OCI-LY3 (cell line): ENCODE measurements around the gene PML.
"Not testable (repeated sequence)": the region's sequence is repeated elsewhere in the genome, so short reads cannot be mapped to it uniquely, and the experiment has no call there.

Source experiments
- H2AFZ ChIP-seq: fragments of 200-600, 300-600 bp; shearing (Covaris generic); 2 replicates; pipeline ENCODE4 v1.6.0; 2014; ENCODE audit warnings: antibody characterized with exemption, low read depth, low read length
- H3K27ac ChIP-seq: fragments of 200-600, 300-600 bp; sonication (generic); 2 replicates; pipeline ENCODE4 v1.5.1; 2014; ENCODE audit warnings: mild to moderate bottlenecking, low read length, moderate library complexity, mixed read lengths
- H3K27me3 ChIP-seq: fragments of 200-600, 300-600 bp; sonication (generic); 2 replicates; pipeline ENCODE4 v1.6.1; 2014; ENCODE audit warnings: low read depth, low read length, mixed read lengths
- H3K36me3 ChIP-seq: fragments of 200-600, 300-600 bp; sonication (generic); replicated peaks from 2 replicates; pipeline ENCODE3; 2014; ENCODE audit warnings: low read depth, low read length, mixed read lengths
- H3K4me1 ChIP-seq: fragments of 300-600, 200-600 bp; sonication (generic); 2 replicates; pipeline ENCODE4 v1.6.1; 2014; ENCODE audit warnings: low read length, mixed read lengths
- H3K4me2 ChIP-seq: fragments of 200-600, 300-600 bp; sonication (generic); 2 replicates; pipeline ENCODE4 v1.6.1; 2014; ENCODE audit warnings: low read length, mixed read lengths
- H3K4me3 ChIP-seq: fragments of 300-600, 200-600 bp; sonication (generic); 2 replicates; pipeline ENCODE4 v1.5.1; 2014; ENCODE audit warnings: antibody characterized with exemption, mild to moderate bottlenecking, low read length, moderate library complexity
- H3K79me2 ChIP-seq: fragments of 300-600, 200-600 bp; shearing (Covaris generic); 2 replicates; pipeline ENCODE4 v1.6.1; 2014; ENCODE audit warnings: mild to moderate bottlenecking, low read length, mixed read lengths
- H3K9ac ChIP-seq: fragments of 300-600, 200-600 bp; shearing (Covaris generic); 2 replicates; pipeline ENCODE4 v1.6.0; 2014; ENCODE audit warnings: mild to moderate bottlenecking, low read length, moderate library complexity
- H3K9me3 ChIP-seq: fragments of 200-600, 300-600 bp; shearing (Covaris generic); 2 replicates; pipeline ENCODE4 v1.6.1; 2014; ENCODE audit warnings: low read length, mixed read lengths; ENCODE audit not compliant: insufficient read depth
- H4K20me1 ChIP-seq: fragments of 200-600, 300-600 bp; sonication (generic); 2 replicates; pipeline ENCODE4 v1.6.1; 2016; ENCODE audit warnings: low read length, mixed read lengths; ENCODE audit not compliant: insufficient read depth
- CTCF ChIP-seq: fragments of 200-600, 300-600 bp; sonication (generic); IDR thresholded peaks from 2 replicates; pipeline ENCODE4 v1.5.1; 2014; ENCODE audit warnings: antibody characterized with exemption, low read length, low read depth
- EZH2phosphoT487 ChIP-seq: fragments of 200-600 bp; shearing (Covaris generic); IDR thresholded peaks from 2 replicates; pipeline ENCODE4 v1.6.1; 2018; ENCODE audit warnings: antibody characterized with exemption, mixed run types, low read depth

PML gene

GRCh38 chr15:74062236-74062635 is 67.7 kb downstream of the PML start:
- H3K4me2 ChIP-seq, result no peak overlapping the region

GRCh38 chr15:74062671-74063070 is 68.2 kb downstream of the PML start:
- Histone ChIP-seq H4K20me1 (no peaks in the 10 kb centered on the region), H2AFZ (no peak overlapping the region), H3K9me3 (no peaks in the 10 kb centered on the region), H3K36me3 (no peaks in the 10 kb centered on the region), H3K4me2 (no peak overlapping the region), H3K9ac (no peak overlapping the region), H3K27me3 (peaks cover 4% of the 10 kb centered on the region; the same call in 1 of the 2 replicates), H3K4me3 (no peak overlapping the region), H3K4me1 (no peaks in the 10 kb centered on the region), H3K79me2 (no peaks in the 10 kb centered on the region), H3K27ac (no peak overlapping the region)
- TF ChIP-seq EZH2phosphoT487, result no peak
- TF ChIP-seq CTCF, result no peak

More at GRCh38 chr15:74062236-74062635, 67.7 kb downstream of the PML start:
- H4K20me1 ChIP-seq, result no peaks in the 10 kb centered on the region
- H3K36me3 ChIP-seq, result no peaks in the 10 kb centered on the region
- no peak overlapping the region for H3K27ac ChIP-seq
- no peak overlapping the region for H3K9ac ChIP-seq
- no peaks in the 10 kb centered on the region for H3K79me2 ChIP-seq
- peaks cover 4% of the 10 kb centered on the region; the same call in 1 of the 2 replicates for H3K27me3 ChIP-seq
- H3K4me1 ChIP-seq, result no peaks in the 10 kb centered on the region
- H3K4me3 ChIP-seq, result no peak overlapping the region
- TF ChIP-seq EZH2phosphoT487 (no peak), CTCF (no peak)
- H3K9me3 ChIP-seq, result no peaks in the 10 kb centered on the region
- H2AFZ ChIP-seq, result no peak overlapping the region

GRCh38 chr15:74063425-74064146 is 69.1 kb downstream of the PML start:
- H3K4me3 ChIP-seq, H3K4me1 ChIP-seq, H3K9ac ChIP-seq, H3K4me2 ChIP-seq, H3K79me2 ChIP-seq, H3K27ac ChIP-seq, H3K36me3 ChIP-seq, H3K27me3 ChIP-seq, H3K9me3 ChIP-seq, H4K20me1 ChIP-seq, H2AFZ ChIP-seq: not testable (repeated sequence)

- not testable (repeated sequence) for H3K9ac ChIP-seq, H3K79me2 ChIP-seq, H3K9me3 ChIP-seq, H4K20me1 ChIP-seq, H3K4me1 ChIP-seq, H3K4me2 ChIP-seq, H3K36me3 ChIP-seq, H2AFZ ChIP-seq, H3K27ac ChIP-seq, H3K27me3 ChIP-seq, H3K4me3 ChIP-seq
Measured at GRCh38 chr15:74064183-74064582, 69.7 kb downstream of the PML start.

GRCh38 chr15:74064822-74065221 is 70.3 kb downstream of the PML start:
- not testable (repeated sequence) for H3K4me2 ChIP-seq, H3K27ac ChIP-seq, H3K9ac ChIP-seq, H3K9me3 ChIP-seq, H3K27me3 ChIP-seq, H3K4me3 ChIP-seq, H4K20me1 ChIP-seq, H3K79me2 ChIP-seq, H2AFZ ChIP-seq, H3K36me3 ChIP-seq, H3K4me1 ChIP-seq
